GM23248 (cell line): ENCODE measurements around the gene SDK2. TPM values are rescaled to one million over a fixed set of nuclear protein-coding genes. Genes with fewer than 3 reads are reported as not detected.

Experiments
- DNase-seq: peaks from one replicate; pipeline ENCODE4 v3.0.0-alpha.2; 2015
- H2AFZ ChIP-seq: fragments of 200-600 bp; sonication (generic); 2 replicates; pipeline ENCODE4 v1.6.1; 2016; ENCODE audit warnings: antibody characterized with exemption
- H3F3A ChIP-seq: fragments of 200-600 bp; sonication (generic); 2 replicates; pipeline ENCODE4 v1.6.1; 2016; ENCODE audit warnings: mild to moderate bottlenecking, antibody characterized with exemption, mixed run types; ENCODE audit not compliant: insufficient read depth
- H3K27ac ChIP-seq: fragments of 200-600 bp; sonication (generic); 2 replicates; pipeline ENCODE4 v1.5.1; 2016; ENCODE audit warnings: mild to moderate bottlenecking
- H3K27me3 ChIP-seq: fragments of 200-600 bp; sonication (generic); replicated peaks from 2 replicates; pipeline ENCODE4 v1.6.1; 2016; ENCODE audit warnings: mild to moderate bottlenecking; ENCODE audit not compliant: insufficient read depth
- H3K36me3 ChIP-seq: fragments of 200-600 bp; sonication (generic); 2 replicates; pipeline ENCODE4 v1.6.1; 2016; ENCODE audit warnings: low read depth, mild to moderate bottlenecking
- H3K4me1 ChIP-seq: fragments of 200-600 bp; sonication (generic); 2 replicates; pipeline ENCODE4 v1.6.1; 2016; ENCODE audit warnings: mild to moderate bottlenecking; ENCODE audit not compliant: insufficient read depth
- H3K4me2 ChIP-seq: fragments of 200-600 bp; sonication (generic); one replicate; pipeline ENCODE4 v1.6.1; 2016; ENCODE audit warnings: mild to moderate bottlenecking; ENCODE audit not compliant: unreplicated experiment
- H3K4me3 ChIP-seq: fragments of 200-600 bp; sonication (generic); 2 replicates; pipeline ENCODE4 v1.5.1; 2016; ENCODE audit warnings: mild to moderate bottlenecking
- H3K79me2 ChIP-seq: fragments of 200-600 bp; sonication (generic); 2 replicates; pipeline ENCODE4 v1.6.1; 2016; ENCODE audit warnings: mild to moderate bottlenecking; ENCODE audit not compliant: insufficient read depth
- H3K9ac ChIP-seq: fragments of 200-600 bp; sonication (generic); 2 replicates; pipeline ENCODE4 v1.6.1; 2016; ENCODE audit warnings: mild to moderate bottlenecking
- H3K9me2 ChIP-seq: fragments of 200-600 bp; sonication (generic); 2 replicates; pipeline ENCODE4 v1.6.1; 2016; ENCODE audit warnings: mixed run types, mild to moderate bottlenecking, moderate library complexity; ENCODE audit not compliant: insufficient read depth
- H3K9me3 ChIP-seq: fragments of 200-600 bp; sonication (generic); one replicate; pipeline ENCODE4 v1.6.1; 2017; ENCODE audit warnings: low read depth
- H4K20me1 ChIP-seq: fragments of 200-600 bp; sonication (generic); 2 replicates; pipeline ENCODE4 v1.6.0; 2016; ENCODE audit not compliant: insufficient read depth
- EZH2 ChIP-seq: fragments of 200-600 bp; sonication (generic); IDR thresholded peaks from 2 replicates; pipeline ENCODE4 v1.6.1; 2018; ENCODE audit warnings: antibody characterized with exemption, mild to moderate bottlenecking; ENCODE audit not compliant: insufficient read depth, poor library complexity, severe bottlenecking
- EZH2phosphoT487 ChIP-seq: fragments of 200-600 bp; sonication (generic); IDR thresholded peaks from 2 replicates; pipeline ENCODE4 v1.6.1; 2018; ENCODE audit warnings: antibody characterized with exemption, moderate library complexity, mild to moderate bottlenecking, low read depth; ENCODE audit not compliant: insufficient read depth
- WGBS, 2 experiments: methylation state at CpG; one replicate each; pipeline ENCODE4 v1.1.6; 2015 to 2017; ENCODE audit warnings: low lambda C conversion rate in 2 of 2, low coverage in 1 of 2; ENCODE audit errors: missing lambda C conversion rate in 2 of 2; 5-methylcytosine and 5-hydroxymethylcytosine counted together
- in situ Hi-C: fragments of 300-500 bp; cut with MboI; formaldehyde crosslinking; loops from 2 replicates; pipeline ENCODE4 v1.15.0; 2020
- polyA plus RNA-seq: library from polyadenylated mRNA; unstranded; fragments of >200 nt; fragmentation: Nextera tagmentation; extraction: Ambion mirVana; gene quantifications from 2 replicates; pipeline ENCODE4 v1.2.1, GENCODE V29; 2016
- total RNA-seq: library from RNA; depleted of rRNA; stranded (reverse); fragments of >200 nt; shearing (Covaris generic); gene quantifications from 2 replicates; pipeline ENCODE4 v1.2.3, GENCODE V29; 2014

SDK2 gene
- total and polyA plus RNA-seq, 2 experiments from 2014 or later: under 0.01 to 0.03 TPM

DNA sequence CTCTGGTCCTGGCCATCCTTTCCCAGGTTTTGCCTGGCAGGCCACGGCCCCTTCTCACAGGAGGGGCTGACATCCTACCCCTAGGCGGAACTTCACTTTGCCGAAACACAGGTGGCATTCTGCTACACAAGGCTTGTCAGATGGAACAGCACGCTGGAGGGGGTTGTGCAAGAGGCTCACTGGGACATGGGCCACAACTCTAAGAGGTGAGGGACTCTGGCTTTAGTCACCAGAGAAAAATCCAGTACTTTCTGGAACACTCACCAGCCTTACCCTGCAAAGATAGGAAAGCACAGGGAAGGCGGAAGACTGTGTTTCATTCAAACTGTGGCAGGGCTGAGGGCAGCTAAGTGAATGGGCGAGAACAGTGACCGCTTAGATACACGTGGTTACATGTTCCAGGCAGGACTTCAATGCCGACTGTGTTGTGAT lies 350.7 kb downstream of the SDK2 start:
- H3K79me2 ChIP-seq: peaks cover 75% of the 10 kb centered on the region
- 22 to 27% methylated on average over 9 of the region's 9 CpGs for WGBS, 2 experiments
- in situ Hi-C loops: no loop called here
- peak overlapping the region; percentile 45 for H3K27ac ChIP-seq
- peak; percentile 92 for DNase-seq
- H3K9me3 ChIP-seq: no peaks in the 10 kb centered on the region
- no peak overlapping the region for H2AFZ ChIP-seq
- no peak overlapping the region for H3K9ac ChIP-seq
- H3K4me3 ChIP-seq: no peak overlapping the region
- no peaks in the 10 kb centered on the region for H3K36me3 ChIP-seq
- H3K4me2 ChIP-seq: peak overlapping the region; percentile 30
- peaks cover 49% of the 10 kb centered on the region for H3K4me1 ChIP-seq
- peaks cover 5% of the 10 kb centered on the region; the same call in 1 of the 2 replicates for H4K20me1 ChIP-seq
- H3F3A ChIP-seq: peaks cover 38% of the 10 kb centered on the region
- no peaks in the 10 kb centered on the region for H3K9me2 ChIP-seq
- H3K27me3 ChIP-seq: no peaks in the 10 kb centered on the region
- TF ChIP-seq EZH2 (no peak), EZH2phosphoT487 (no peak)

DNA sequence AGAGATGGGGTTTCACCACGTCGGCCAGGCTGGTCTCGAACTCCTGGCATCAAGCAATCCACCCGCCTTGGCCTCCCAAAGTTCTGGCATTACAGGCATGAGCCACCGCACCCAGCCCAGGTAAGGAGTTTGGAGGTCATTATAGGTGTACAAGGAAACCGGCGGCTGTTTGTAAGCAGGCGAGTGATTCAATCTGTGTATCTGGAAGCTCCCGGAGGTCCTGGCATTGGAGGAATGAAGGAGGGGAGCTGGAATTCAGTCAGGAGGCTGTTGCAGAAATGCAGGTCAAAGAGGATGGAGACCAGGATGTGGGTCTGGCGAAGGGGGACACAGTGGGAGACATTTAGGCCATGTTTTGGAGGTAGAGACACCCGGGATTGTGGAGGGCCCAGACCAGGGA lies 351.2 kb downstream of the SDK2 start:
- Histone ChIP-seq H3K9ac (no peak overlapping the region), H3K27me3 (no peaks in the 10 kb centered on the region), H3K27ac (peak overlapping the region; percentile 45; the same call in 1 of the 2 replicates), H3K4me2 (peak overlapping the region; percentile 11), H2AFZ (no peak overlapping the region), H3K36me3 (no peaks in the 10 kb centered on the region), H3K4me1 (peaks cover 49% of the 10 kb centered on the region), H4K20me1 (peaks cover under 1% of the 10 kb centered on the region; the same call in 1 of the 2 replicates), H3F3A (peaks cover 38% of the 10 kb centered on the region), H3K79me2 (peaks cover 75% of the 10 kb centered on the region), H3K9me3 (no peaks in the 10 kb centered on the region), H3K9me2 (no peaks in the 10 kb centered on the region), H3K4me3 (no peak overlapping the region)
- 49 to 59% methylated on average over 11 of the region's 11 CpGs for WGBS, 2 experiments
- TF ChIP-seq EZH2phosphoT487: no peak
- no peak for TF ChIP-seq EZH2
- peak; percentile 24 for DNase-seq
- in situ Hi-C loops: no loop called here

DNA sequence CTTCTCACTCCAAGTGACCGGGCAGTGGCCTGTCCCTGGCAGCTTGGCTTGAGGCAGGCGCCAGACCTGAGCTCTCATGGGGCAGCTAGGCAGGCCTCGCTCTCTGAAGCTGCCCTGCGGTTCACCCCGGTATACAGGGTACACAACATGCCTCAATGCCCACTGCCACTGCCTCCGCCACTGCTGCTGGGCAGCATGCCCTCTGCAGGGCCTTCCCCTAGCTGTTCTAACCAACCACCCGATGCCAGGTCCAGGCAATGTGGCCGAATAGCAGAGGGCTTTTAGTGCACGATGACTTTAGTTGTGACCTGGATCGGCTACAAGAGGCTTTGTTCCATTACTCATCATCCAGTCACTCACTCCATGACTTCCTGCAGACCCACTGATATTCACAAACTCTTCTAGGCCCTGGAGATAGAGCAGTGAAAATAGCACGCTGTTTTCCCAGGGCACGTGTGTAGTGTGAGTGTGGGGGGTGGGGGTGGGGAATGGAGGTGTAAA lies 352.2 kb downstream of the SDK2 start:
- Histone ChIP-seq H3K27me3 (no peaks in the 10 kb centered on the region), H3F3A (peaks cover 38% of the 10 kb centered on the region), H3K36me3 (no peaks in the 10 kb centered on the region), H3K79me2 (peaks cover 75% of the 10 kb centered on the region), H3K4me2 (peak overlapping the region; percentile 75), H3K9me2 (no peaks in the 10 kb centered on the region), H2AFZ (no peak overlapping the region), H3K4me1 (peaks cover 53% of the 10 kb centered on the region), H3K27ac (peak overlapping the region; percentile 88), H3K9me3 (no peaks in the 10 kb centered on the region), H3K9ac (peak overlapping the region; percentile 75), H4K20me1 (no peaks in the 10 kb centered on the region), H3K4me3 (peak overlapping the region; percentile 46)
- TF ChIP-seq EZH2phosphoT487 (no peak), EZH2 (no peak)
- peak; percentile 83 for DNase-seq
- in situ Hi-C loops: no loop called here
- 19 to 26% methylated on average over 12 of the region's 12 CpGs for WGBS, 2 experiments

DNA sequence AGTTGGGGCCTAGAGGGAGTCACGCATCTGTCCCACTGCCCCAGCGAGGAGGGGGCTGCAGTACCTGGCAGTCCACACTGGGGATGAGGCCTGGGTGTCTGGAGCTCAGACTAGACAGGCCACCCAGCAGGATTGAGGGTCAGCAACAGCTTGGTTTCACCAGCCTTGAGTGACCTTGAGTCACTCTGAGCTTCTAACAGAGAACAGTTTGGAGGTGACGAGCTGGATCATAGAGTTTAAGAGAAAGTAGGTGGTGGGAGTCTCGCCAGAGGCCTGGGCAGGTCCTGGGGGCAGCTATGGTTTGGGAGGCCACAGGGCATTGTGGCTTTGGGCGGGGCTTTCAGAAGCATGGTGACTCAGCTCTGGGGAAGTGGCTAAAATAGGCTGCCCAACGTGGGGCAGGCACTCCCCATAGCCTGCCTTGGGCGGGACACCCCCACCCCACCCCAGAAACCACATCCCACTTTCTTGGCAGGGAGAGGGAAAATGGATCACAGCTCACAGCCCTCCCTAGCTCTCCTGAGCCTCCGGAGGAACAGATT lies 352.9 kb downstream of the SDK2 start:
- in situ Hi-C loops: no loop called here
- 13% methylated on average over 8 of the region's 8 CpGs for WGBS, 2 experiments
- peak overlapping the region; percentile 75 for H3K4me2 ChIP-seq
- no peaks in the 10 kb centered on the region for H3K9me3 ChIP-seq
- H3F3A ChIP-seq: peaks cover 38% of the 10 kb centered on the region
- peak overlapping the region; percentile 75 for H3K9ac ChIP-seq
- H3K9me2 ChIP-seq: no peaks in the 10 kb centered on the region
- DNase-seq: peak; percentile 97
- no peaks in the 10 kb centered on the region for H4K20me1 ChIP-seq
- H2AFZ ChIP-seq: no peak overlapping the region
- peaks cover 76% of the 10 kb centered on the region for H3K79me2 ChIP-seq
- peak overlapping the region; percentile 46 for H3K4me3 ChIP-seq
- no peak for TF ChIP-seq EZH2
- no peak for TF ChIP-seq EZH2phosphoT487
- no peaks in the 10 kb centered on the region for H3K36me3 ChIP-seq
- peaks cover 58% of the 10 kb centered on the region for H3K4me1 ChIP-seq
- H3K27me3 ChIP-seq: no peaks in the 10 kb centered on the region
- H3K27ac ChIP-seq: peak overlapping the region; percentile 88
